RWPE1 (cell line): Measurements from ENCODE around the gene AGRN.

Experiments
- CTCF ChIA-PET: fragments of 350-600 bp; sonication (Branson Sonifier 250); formaldehyde crosslinking; extraction: SDS; loops from one replicate; lab custom pipeline; 2021; lab: Yijun Ruan, JAX
- POLR2A ChIA-PET: fragments of 400-600 bp; formaldehyde crosslinking; extraction: SDS; loops from one replicate; lab custom pipeline; 2020; ENCODE audit warnings: antibody characterized with exemption; ENCODE audit not compliant: low non-redundant PET; lab: Yijun Ruan, JAX
- DNase-seq: peaks from one replicate; pipeline ENCODE4 v3.0.0; 2012; ENCODE audit warnings: low spot score
- H3K27ac ChIP-seq: fragments of 450-650 bp; 2 replicates; pipeline ENCODE4 v1.5.1; 2017
- CTCF ChIP-seq: fragments of 450-650 bp; conservative IDR thresholded peaks from 2 replicates; pipeline ENCODE4 v1.5.1; 2017; ENCODE audit warnings: low read depth, mild to moderate bottlenecking

Gene AGRN

DNA sequence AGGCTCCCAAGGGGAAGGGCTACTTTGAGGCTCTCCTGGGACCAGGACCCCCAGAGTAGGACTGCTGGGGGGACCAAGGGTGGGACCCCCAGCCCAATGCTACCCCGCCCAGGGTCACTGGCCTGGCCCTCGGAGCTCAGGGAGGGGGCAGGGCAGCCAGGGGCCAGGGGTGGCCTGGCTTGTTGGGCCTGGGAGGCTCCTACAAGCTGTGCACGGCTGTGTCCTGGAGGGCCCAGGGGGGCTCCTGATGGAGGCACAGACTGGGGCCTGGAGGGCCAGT lies 22.3 kb upstream of the AGRN start:
- CTCF ChIA-PET: interaction anchor here (0.6 to 1.8 kb wide), 5 partner anchors 12 to 294 kb away, joined by 3 to 11 read pairs (median 5); no protein-coding TSS in a partner anchor

DNA sequence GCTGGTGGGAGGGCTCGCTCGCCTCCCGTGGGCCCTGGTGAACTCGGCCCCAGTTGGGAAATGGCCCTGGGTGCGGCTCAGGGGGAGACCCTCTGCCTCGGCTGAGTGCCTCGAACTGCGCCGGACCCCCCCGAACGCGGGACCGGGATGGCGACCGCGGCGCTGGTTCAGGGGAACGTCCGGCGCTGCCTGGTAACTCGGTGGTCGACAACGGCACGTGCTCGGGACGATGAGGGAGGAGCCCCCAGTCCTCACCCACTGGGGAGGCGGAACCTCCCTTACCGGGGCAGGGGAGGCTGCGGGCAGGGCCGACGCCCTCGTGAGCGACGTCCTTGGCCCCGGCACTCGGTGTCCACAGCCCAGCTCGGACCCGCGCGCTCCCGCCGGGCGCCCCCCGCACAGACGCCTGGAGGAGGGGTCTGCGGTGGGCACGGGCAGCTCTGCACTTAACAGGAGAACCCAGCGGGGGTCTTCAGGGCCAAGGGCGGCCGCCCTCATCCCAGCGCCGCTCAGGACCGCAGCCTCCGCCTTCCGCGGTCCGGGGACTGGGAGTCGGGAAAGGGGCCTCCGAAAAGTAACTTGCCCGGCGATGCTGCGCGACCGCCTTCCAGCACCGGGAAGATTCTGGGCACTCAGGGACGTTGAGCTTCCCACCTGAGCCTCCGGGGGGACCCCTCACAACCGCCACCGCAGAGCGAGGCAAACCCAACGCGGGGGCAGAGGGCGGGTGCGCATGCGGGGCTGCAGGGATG lies 21.8 kb upstream of the AGRN start:
- POLR2A ChIA-PET: no interaction called here
- CTCF ChIA-PET: interaction anchor here (0.6 to 1.8 kb wide), 6 partner anchors 12 to 294 kb away, joined by 3 to 11 read pairs (median 5); no protein-coding TSS in a partner anchor
- DNase-seq: no peak
- no peak overlapping the region for H3K27ac ChIP-seq
- TF ChIP-seq CTCF: no peak

More for the DNA sequence above, 22.3 kb upstream of the AGRN start:
- POLR2A ChIA-PET: no interaction called here
- H3K27ac ChIP-seq: no peak overlapping the region
- no peak for TF ChIP-seq CTCF
- no peak for DNase-seq

DNA sequence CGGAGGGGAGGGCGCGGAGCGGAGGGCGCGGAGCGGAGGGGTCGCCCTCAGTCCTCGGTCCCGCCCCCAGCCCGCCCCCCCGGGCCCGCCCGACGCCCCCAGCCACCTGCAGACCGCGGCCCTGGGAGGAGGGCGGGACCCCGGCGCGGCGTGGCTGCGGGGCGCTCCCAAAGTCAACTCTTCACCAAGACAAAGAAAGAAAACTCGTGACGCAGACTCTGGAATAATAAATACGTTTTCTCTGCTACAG lies 21.2 kb upstream of the AGRN start:
- no peak for TF ChIP-seq CTCF
- ChIA-PET POLR2A (no interaction called here), CTCF (interaction anchor here (0.6 kb wide), 1 partner anchor 61 kb away, joined by 6 read pairs; no protein-coding TSS in a partner anchor)
- peak overlapping the region; percentile 93 for H3K27ac ChIP-seq
- no peak for DNase-seq

DNA sequence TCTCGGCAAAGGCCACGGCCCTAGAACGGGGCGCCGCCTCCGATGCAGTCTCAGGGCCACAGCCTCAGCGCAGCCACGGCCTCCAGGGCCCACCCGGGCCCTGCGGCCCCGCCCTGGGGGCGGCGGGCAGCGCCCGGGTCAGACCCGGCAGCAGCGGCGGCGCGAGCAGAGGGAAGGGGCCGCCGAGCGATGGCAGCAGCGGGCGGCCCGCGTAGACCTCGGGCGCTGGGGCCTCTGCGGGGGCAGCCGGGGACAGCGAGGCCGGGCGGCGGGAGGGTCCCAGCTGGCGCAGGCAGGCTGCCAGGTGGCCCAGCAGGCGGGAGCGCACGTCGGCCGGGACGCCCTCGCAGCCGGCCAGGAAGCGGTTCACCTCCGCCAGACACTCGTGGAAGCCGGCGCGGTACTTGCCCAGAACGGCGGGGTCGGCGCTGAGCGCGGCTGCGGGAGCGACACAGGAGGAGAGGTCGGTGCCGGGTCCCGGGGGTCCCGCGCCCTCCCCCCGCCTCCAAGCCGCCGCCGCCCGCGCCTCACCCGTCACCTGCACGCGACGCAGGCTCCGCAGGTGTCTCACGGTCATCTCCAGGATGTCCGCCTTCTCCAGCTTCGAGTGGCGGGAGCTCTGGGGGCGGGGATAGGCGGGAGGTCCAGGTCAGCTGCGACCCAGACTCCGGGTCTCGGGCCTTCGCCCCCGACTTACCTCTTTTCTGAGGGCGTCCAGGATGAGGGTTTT lies 20.8 kb upstream of the AGRN start:
- no peak for TF ChIP-seq CTCF
- DNase-seq: no peak
- POLR2A ChIA-PET: interaction anchor here (0.7 kb wide), 1 partner anchor 112 kb away, joined by 3 read pairs; no protein-coding TSS in a partner anchor
- CTCF ChIA-PET: interaction anchor here (0.6 to 0.9 kb wide), 4 partner anchors 15 to 139 kb away, joined by 3 to 6 read pairs (median 4); no protein-coding TSS in a partner anchor
- peak overlapping the region; percentile 93 for H3K27ac ChIP-seq

GRCh38 chr1:999725-1000356 lies 20.1 kb upstream of the AGRN start, which contains the start of gene HES4:
Gene HES4, minus strand, starts transcription at chr1:1000097. Its CDS starts 124 bp downstream, at chr1:999973.
- POLR2A ChIA-PET: interaction anchor here (0.7 kb wide), 1 partner anchor 112 kb away, joined by 3 read pairs; no protein-coding TSS in a partner anchor
- peak; percentile 89 for DNase-seq
- CTCF ChIA-PET: interaction anchor here (0.6 to 2.6 kb wide), 4 partner anchors 15 to 140 kb away, joined by 3 to 13 read pairs (median 4); no protein-coding TSS in a partner anchor
- H3K27ac ChIP-seq: peak within 1 kb of the TSS; percentile 93
- no peak for TF ChIP-seq CTCF
